Bronchial epithelial cell (primary cell): ENCODE results near the gene RPEL1. TPM values are rescaled to one million over a fixed set of nuclear protein-coding genes. Genes with fewer than 3 reads are reported as not detected.

Source experiments
- DNase-seq: peaks from one replicate; pipeline ENCODE4 v3.0.0-alpha.2; 2010; ENCODE audit warnings: low read depth
- FAIRE-seq: peaks from 2 replicates; lab custom pipeline; 2011; peaks lifted over from hg19 to GRCh38; lab: Jason Lieb, UNC
- H3K27me3 ChIP-seq: 2 replicates; pipeline ENCODE4 v1.5.1; 2011; ENCODE audit warnings: low read length; ENCODE audit not compliant: control insufficient read depth, insufficient read depth
- H3K36me3 ChIP-seq: 2 replicates; pipeline ENCODE4 v1.5.1; 2011; ENCODE audit warnings: low read length; ENCODE audit not compliant: control insufficient read depth, insufficient read depth
- H3K4me3 ChIP-seq: 2 replicates; pipeline ENCODE4 v1.5.1; 2011; ENCODE audit warnings: mild to moderate bottlenecking, low read depth, low read length, control low read depth
- CTCF ChIP-seq: IDR thresholded peaks from 2 replicates; pipeline ENCODE4 v1.5.1; 2011; ENCODE audit warnings: mild to moderate bottlenecking, moderate library complexity, low read length, control low read depth, inconsistent platforms; ENCODE audit not compliant: insufficient read depth, severe bottlenecking
- total RNA-seq: library from RNA; depleted of rRNA; stranded (reverse); fragments of >200 nt; gene quantifications from 2 replicates; pipeline ENCODE4 v1.2.1, GENCODE V29; 2014

RPEL1 gene
- total RNA-seq, 1 donor from 2014 or later, result under 0.01 TPM

- H3K27me3 ChIP-seq, result peaks cover 36% of the 10 kb centered on the region
- peak; percentile 3 for TF ChIP-seq CTCF
- peak within 1 kb of the TSS; percentile 22 for H3K4me3 ChIP-seq
- no peak for FAIRE-seq
- H3K36me3 ChIP-seq, result no peaks in the 10 kb centered on the region
- DNase-seq, result no peak
Observed at GRCh38 chr10:103276896-103277712, 31.4 kb downstream of the RPEL1 start, which contains the start of gene INA. Gene INA (plus strand): TSS chr10:103277138. CDS start chr10:103277212, 74 bp downstream.

GRCh38 chr10:103277713-103278536, 32.2 kb downstream of the RPEL1 start:
- DNase-seq (no peak), FAIRE-seq (no peak)
- Histone ChIP-seq H3K4me3 (no peak overlapping the region), H3K27me3 (peaks cover 36% of the 10 kb centered on the region), H3K36me3 (no peaks in the 10 kb centered on the region)
- TF ChIP-seq CTCF, result no peak

- Histone ChIP-seq H3K36me3 (no peaks in the 10 kb centered on the region), H3K4me3 (no peak overlapping the region), H3K27me3 (peaks cover 36% of the 10 kb centered on the region)
- FAIRE-seq (no peak), DNase-seq (no peak)
- TF ChIP-seq CTCF, result no peak
Observed at GRCh38 chr10:103278537-103278823, 32.8 kb downstream of the RPEL1 start.

- DNase-seq, result peak; percentile 28
- peak; percentile 64 for FAIRE-seq
- Histone ChIP-seq H3K4me3 (no peak overlapping the region), H3K27me3 (peaks cover 36% of the 10 kb centered on the region), H3K36me3 (no peaks in the 10 kb centered on the region)
- TF ChIP-seq CTCF, result no peak
Observed at GRCh38 chr10:103278862-103279298, 33.2 kb downstream of the RPEL1 start.

GRCh38 chr10:103280031-103280430, 34.3 kb downstream of the RPEL1 start:
- Histone ChIP-seq H3K36me3 (no peaks in the 10 kb centered on the region), H3K4me3 (no peak overlapping the region), H3K27me3 (peaks cover 36% of the 10 kb centered on the region)
- DNase-seq (no peak), FAIRE-seq (no peak)
- no peak for TF ChIP-seq CTCF
